HG03457 (cell line): ENCODE results near the gene FAM81A.

ENCODE experiments used
- ATAC-seq: cut with Tn5 transposase; IDR thresholded peaks from one replicate; pipeline ENCODE4 v1.9.1; 2021; ENCODE audit warnings: moderate number of reproducible peaks; ENCODE audit not compliant: unreplicated experiment

FAM81A gene

GRCh38 chr15:59539799-59540198 lies 101.8 kb downstream of the FAM81A start:
- no peak for ATAC-seq

GRCh38 chr15:59540654-59541053 lies 102.7 kb downstream of the FAM81A start:
- no peak for ATAC-seq

DNA sequence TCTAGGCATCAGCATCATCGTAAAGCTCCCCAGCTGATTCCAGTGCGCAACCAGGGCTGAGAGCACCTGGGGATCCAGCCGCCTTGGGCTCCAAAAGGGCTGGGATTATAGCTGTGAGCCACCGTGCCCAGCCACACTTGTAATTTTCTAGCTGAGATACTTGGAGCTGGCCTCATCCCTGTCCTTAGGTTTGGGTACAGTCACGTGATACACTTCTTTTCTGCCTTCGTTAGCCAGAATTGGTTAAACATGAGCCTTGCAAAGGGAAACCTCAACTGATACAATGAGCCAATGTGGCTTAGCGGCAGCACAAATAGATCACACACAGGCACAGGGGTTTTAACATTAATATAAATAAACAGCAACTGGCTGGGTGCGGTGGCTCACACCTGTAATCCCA lies 103.8 kb downstream of the FAM81A start:
- ATAC-seq, result no peak

- peak; percentile 70 for ATAC-seq
Measured at GRCh38 chr15:59543721-59544547, 105.9 kb downstream of the FAM81A start.

GRCh38 chr15:59545573-59545972 lies 107.6 kb downstream of the FAM81A start:
- no peak for ATAC-seq

DNA sequence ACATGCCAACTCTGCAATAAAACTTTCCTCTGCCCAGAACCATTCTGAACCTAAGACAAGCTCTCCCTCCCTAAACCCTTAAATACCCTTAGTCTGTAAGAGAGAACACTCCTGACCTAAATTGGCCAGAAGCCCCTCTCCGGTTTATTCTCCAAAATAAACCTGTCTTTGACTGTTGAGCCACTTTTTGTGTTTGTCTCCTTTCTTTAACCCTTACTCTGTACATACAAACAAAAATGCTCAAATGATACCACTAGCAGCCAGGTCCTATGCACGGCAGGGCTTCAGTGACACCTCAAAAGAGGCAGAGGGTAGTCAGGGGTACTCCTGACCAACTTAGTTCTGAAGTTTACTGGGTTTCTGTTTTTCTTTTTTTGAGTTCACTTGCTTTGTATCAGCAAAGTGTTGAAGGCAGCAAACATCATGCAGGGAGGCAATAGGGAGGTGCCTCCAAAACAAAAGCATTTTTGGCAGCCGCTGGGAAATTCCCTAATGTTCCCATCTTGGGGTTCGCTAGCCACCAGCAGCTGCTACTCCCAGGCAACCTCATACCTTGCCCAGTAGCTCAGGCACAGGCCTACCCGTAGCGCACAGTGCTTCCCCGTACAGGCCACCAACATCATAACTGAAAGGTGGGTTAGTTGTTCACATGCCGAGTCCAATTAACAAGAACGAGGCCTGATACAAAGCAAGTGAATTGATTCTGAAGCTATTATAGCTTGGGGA lies 110.7 kb downstream of the FAM81A start:
- no peak for ATAC-seq

GRCh38 chr15:59549301-59550185 lies 111.6 kb downstream of the FAM81A start:
- no peak for ATAC-seq

- no peak for ATAC-seq
Measured at GRCh38 chr15:59550530-59550929, 112.5 kb downstream of the FAM81A start.

GRCh38 chr15:59550956-59551355 lies 113.0 kb downstream of the FAM81A start:
- ATAC-seq, result no peak

- ATAC-seq, result no peak
Measured at GRCh38 chr15:59553879-59554735, 116.1 kb downstream of the FAM81A start.

GRCh38 chr15:59555696-59556095 lies 117.7 kb downstream of the FAM81A start:
- no peak for ATAC-seq

DNA sequence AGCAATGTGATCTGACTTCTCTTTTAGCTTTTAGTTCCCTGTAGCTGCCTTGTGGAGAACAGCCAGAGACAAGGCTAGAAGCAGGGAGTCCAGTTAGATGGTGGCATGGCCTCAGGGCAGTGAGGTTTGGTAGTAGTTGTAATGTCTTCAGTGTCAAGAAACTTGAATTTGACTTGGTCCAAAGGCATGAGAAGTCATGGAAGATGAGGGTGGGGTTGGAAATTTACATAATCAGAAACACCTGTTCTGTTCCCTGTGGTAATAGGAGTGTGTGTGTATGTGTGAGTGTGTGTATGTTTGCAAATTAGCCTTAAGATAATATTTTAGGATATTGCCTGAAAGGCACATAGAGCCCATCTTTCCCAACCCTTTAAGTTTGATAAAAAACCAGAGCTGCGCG lies 118.4 kb downstream of the FAM81A start:
- no peak for ATAC-seq

DNA sequence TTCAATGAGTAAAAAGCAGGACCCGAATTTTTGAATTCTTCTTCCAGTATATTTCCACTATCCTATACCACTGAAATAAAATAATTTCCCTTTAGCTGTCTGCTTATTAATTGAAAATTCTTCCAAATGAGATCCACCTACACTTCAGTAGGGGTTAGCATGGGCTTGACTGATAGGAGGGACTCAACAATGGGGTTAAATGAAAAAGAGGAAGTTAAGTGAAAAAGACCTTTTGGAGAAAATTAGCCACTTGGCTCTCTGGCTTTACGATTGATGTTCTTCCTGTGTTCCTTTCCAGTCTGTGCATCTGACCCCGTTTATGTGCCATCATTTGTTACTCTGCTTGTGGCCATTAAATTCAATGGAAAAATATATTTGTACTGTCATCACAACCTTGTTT lies 119.6 kb downstream of the FAM81A start:
- no peak for ATAC-seq

- no peak for ATAC-seq
Measured at GRCh38 chr15:59558851-59559250, 120.9 kb downstream of the FAM81A start.

- ATAC-seq, result no peak
Measured at GRCh38 chr15:59561547-59561946, 123.6 kb downstream of the FAM81A start.

DNA sequence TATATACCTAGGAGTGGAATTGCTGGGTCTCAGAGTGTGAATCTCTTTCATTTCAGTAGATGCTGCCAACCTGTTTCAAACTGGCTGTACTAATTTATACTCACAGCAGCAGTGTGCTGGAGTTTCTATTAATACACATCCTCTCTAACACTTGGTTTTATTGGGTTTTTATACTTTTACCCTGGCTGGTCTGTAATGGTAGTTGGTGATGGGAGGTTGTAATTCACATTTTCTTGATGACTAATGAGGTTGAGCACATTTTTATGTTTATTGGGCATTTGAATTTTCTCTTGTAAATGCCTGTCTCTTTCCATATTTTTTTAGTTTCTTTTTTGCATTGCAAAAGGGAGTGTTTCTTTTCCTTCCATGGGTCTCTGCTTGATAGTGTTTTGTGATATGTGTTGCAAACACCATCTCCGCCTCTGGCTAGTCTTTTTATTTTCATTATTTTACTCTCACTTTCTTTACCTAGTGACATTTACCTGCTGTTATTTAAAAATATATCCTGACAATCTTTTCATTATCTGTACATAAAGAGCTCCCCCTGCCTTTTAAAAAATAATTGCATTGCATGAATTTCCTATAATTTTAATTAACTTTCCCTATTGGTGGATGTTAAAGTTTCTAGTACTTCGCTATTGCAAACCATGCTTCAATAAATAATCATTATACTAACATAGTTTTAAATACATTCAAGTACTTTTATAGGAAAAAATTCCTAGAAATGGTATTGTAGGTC lies 124.6 kb downstream of the FAM81A start:
- ATAC-seq, result no peak

GRCh38 chr15:59565299-59565698 lies 127.3 kb downstream of the FAM81A start:
- ATAC-seq, result no peak

- no peak for ATAC-seq
Measured at GRCh38 chr15:59567324-59567723, 129.3 kb downstream of the FAM81A start.

DNA sequence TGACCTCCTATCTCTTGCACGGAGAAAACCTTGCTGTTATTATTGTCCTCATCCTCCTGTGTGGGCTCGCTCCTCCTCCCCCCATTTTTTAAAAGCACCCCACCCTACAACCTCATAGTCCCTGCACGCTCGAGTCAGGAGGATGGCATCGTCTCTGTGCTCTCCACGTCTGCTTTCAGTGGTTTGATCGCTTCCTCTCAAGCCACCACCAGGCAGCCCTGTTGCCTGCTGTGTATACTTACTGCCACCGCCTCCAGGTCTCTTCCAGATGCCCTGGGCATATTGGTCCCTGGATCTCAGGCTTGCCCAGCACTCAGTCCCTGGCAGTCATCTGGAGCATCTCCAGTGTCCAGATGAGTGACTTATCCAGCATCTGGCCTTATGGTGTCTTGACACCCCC lies 131.5 kb downstream of the FAM81A start:
- no peak for ATAC-seq

DNA sequence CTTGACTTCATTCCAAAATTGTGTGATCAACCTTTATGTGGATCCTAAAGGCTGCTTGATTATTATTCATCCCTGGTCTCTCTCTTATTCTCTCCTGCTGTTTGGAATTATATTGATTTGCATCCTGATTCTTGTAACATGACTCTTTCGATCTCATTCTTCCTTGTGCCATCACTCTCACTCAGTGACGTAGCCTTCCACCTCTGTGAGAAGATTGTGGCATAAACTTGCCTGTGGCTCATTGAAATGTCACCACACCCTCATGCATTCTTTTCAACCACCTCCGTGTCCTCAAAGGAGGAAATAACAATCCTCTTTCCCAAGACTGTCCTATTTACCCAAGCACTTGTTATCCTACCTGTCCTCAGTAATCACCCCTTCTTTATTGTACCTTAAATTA lies 132.3 kb downstream of the FAM81A start:
- ATAC-seq, result no peak
